IPS-18c (cell line): ENCODE measurements around the gene TMEM119.
"Not testable (repeated sequence)": the region's sequence is repeated elsewhere in the genome, so short reads cannot be mapped to it uniquely, and the experiment has no call there.

Source experiments
- H3K4me3 ChIP-seq: 2 replicates; pipeline ENCODE4 v1.7.0; 2013; ENCODE audit warnings: low read depth, mild to moderate bottlenecking, low read length, moderate library complexity; ENCODE audit not compliant: insufficient read depth
- H3K9me3 ChIP-seq: one replicate; pipeline ENCODE4 v1.6.1; 2013; ENCODE audit warnings: mild to moderate bottlenecking, low read length, moderate library complexity; ENCODE audit not compliant: control insufficient read depth, insufficient read depth

The TMEM119 gene

GRCh38 chr12:108635997-108636808 is 38.3 kb upstream of the TMEM119 start:
- Histone ChIP-seq H3K4me3 (no peak overlapping the region), H3K9me3 (no peaks in the 10 kb centered on the region)

- Histone ChIP-seq H3K9me3 (no peaks in the 10 kb centered on the region), H3K4me3 (no peak overlapping the region)
Measured at GRCh38 chr12:108635201-108635996, 37.5 kb upstream of the TMEM119 start.

GRCh38 chr12:108634341-108634751 is 36.5 kb upstream of the TMEM119 start:
- Histone ChIP-seq H3K4me3 (no peak overlapping the region), H3K9me3 (no peaks in the 10 kb centered on the region)

GRCh38 chr12:108633534-108634248 is 35.8 kb upstream of the TMEM119 start, which contains the start of gene SELPLG:
SELPLG (minus strand) TSS chr12:108633894; CDS start chr12:108624307, 9,587 bp downstream.
- Histone ChIP-seq H3K9me3 (no peaks in the 10 kb centered on the region), H3K4me3 (no peak within 1 kb of the TSS)

- no peak overlapping the region for H3K4me3 ChIP-seq
Measured at GRCh38 chr12:108633081-108633533, 35.2 kb upstream of the TMEM119 start.

GRCh38 chr12:108631261-108631660 is 33.4 kb upstream of the TMEM119 start:
- H3K4me3 ChIP-seq, H3K9me3 ChIP-seq: not testable (repeated sequence)

More at GRCh38 chr12:108633081-108633533, 35.2 kb upstream of the TMEM119 start:
- no peaks in the 10 kb centered on the region for H3K9me3 ChIP-seq

GRCh38 chr12:108630481-108631207 is 32.8 kb upstream of the TMEM119 start:
- H3K9me3 ChIP-seq = no peaks in the 10 kb centered on the region
- H3K4me3 ChIP-seq = no peak overlapping the region

- H3K4me3 ChIP-seq = no peak overlapping the region
- H3K9me3 ChIP-seq = no peaks in the 10 kb centered on the region
Measured at GRCh38 chr12:108629824-108630476, 32.1 kb upstream of the TMEM119 start.

- no peak overlapping the region for H3K4me3 ChIP-seq
Measured at GRCh38 chr12:108629151-108629550, 31.3 kb upstream of the TMEM119 start.

GRCh38 chr12:108627134-108627920 is 29.4 kb upstream of the TMEM119 start:
- H3K4me3 ChIP-seq = no peak overlapping the region
- H3K9me3 ChIP-seq = no peaks in the 10 kb centered on the region

More at GRCh38 chr12:108629151-108629550, 31.3 kb upstream of the TMEM119 start:
- no peaks in the 10 kb centered on the region for H3K9me3 ChIP-seq

GRCh38 chr12:108625228-108625627 is 27.3 kb upstream of the TMEM119 start:
- peak overlapping the region; percentile 24; the same call in 1 of the 2 replicates for H3K4me3 ChIP-seq

GRCh38 chr12:108623577-108623976 is 25.7 kb upstream of the TMEM119 start:
- no peaks in the 10 kb centered on the region for H3K9me3 ChIP-seq
- H3K4me3 ChIP-seq = no peak overlapping the region; the same call in 1 of the 2 replicates

More at GRCh38 chr12:108625228-108625627, 27.3 kb upstream of the TMEM119 start:
- no peaks in the 10 kb centered on the region for H3K9me3 ChIP-seq

GRCh38 chr12:108622921-108623514 is 25.1 kb upstream of the TMEM119 start:
- Histone ChIP-seq H3K4me3 (no peak overlapping the region; the same call in 1 of the 2 replicates), H3K9me3 (no peaks in the 10 kb centered on the region)

- Histone ChIP-seq H3K4me3 (no peak overlapping the region; the same call in 1 of the 2 replicates), H3K9me3 (no peaks in the 10 kb centered on the region)
Measured at GRCh38 chr12:108622421-108622820, 24.5 kb upstream of the TMEM119 start.

GRCh38 chr12:108621161-108621560 is 23.3 kb upstream of the TMEM119 start:
- no peaks in the 10 kb centered on the region for H3K9me3 ChIP-seq
- no peak overlapping the region for H3K4me3 ChIP-seq
